ENCODE results near the gene RHBDL1.

Gene RHBDL1

GRCh38 chr16:648071-648780 lies 27.2 kb upstream of the RHBDL1 start:
- TF ChIP-seq SIN3A (IDR thresholded peaks at IDR 0.05; ENCODE audit: borderline replicate concordance, insufficient read depth, low read length) (no peak), FOXP2 (optimal IDR thresholded peaks at IDR 0.05; ENCODE audit: borderline replicate concordance, extremely low read depth, extremely low read length, insufficient read depth) (no peak), REST (IDR thresholded peaks at IDR 0.05; ENCODE audit: insufficient read depth in 1 of 2, low read depth in 2 of 2, low read length in 2 of 2) (no peak), POLR2AphosphoS5 (IDR thresholded peaks at IDR 0.05; ENCODE audit: low read depth, low read length) (no peak), TAF1 (IDR thresholded peaks at IDR 0.05; ENCODE audit: borderline replicate concordance, insufficient read depth, low read length) (no peak)

GRCh38 chr16:648781-649589 lies 26.5 kb upstream of the RHBDL1 start, which contains the start of gene WDR90:
TSS of gene WDR90 (plus strand) at chr16:649365. CDS start at chr16:649417, 52 bp downstream.
- TF ChIP-seq SIN3A (IDR thresholded peaks at IDR 0.05; ENCODE audit: borderline replicate concordance, insufficient read depth, low read length) (no peak), FOXP2 (optimal IDR thresholded peaks at IDR 0.05; ENCODE audit: borderline replicate concordance, extremely low read depth, extremely low read length, insufficient read depth) (no peak), TAF1 (IDR thresholded peaks at IDR 0.05; ENCODE audit: borderline replicate concordance, insufficient read depth, low read length) (no peak), REST (IDR thresholded peaks at IDR 0.05; ENCODE audit: insufficient read depth in 1 of 2, low read depth in 2 of 2, low read length in 2 of 2) (no peak), POLR2AphosphoS5 (IDR thresholded peaks at IDR 0.05; ENCODE audit: low read depth, low read length) (no peak)

GRCh38 chr16:649631-650030 lies 25.8 kb upstream of the RHBDL1 start:
- no peak for TF ChIP-seq REST (IDR thresholded peaks at IDR 0.05; ENCODE audit: insufficient read depth in 1 of 2, low read depth in 2 of 2, low read length in 2 of 2)

GRCh38 chr16:651844-652243 lies 23.6 kb upstream of the RHBDL1 start:
- no peak for TF ChIP-seq FOXP2 (optimal IDR thresholded peaks at IDR 0.05; ENCODE audit: borderline replicate concordance, extremely low read depth, extremely low read length, insufficient read depth)
- no peak for TF ChIP-seq POLR2AphosphoS5 (IDR thresholded peaks at IDR 0.05; ENCODE audit: low read depth, low read length)
- TF ChIP-seq REST (IDR thresholded peaks at IDR 0.05; ENCODE audit: insufficient read depth in 1 of 2, low read depth in 2 of 2, low read length in 2 of 2) = no peak
- TF ChIP-seq TAF1 (IDR thresholded peaks at IDR 0.05; ENCODE audit: borderline replicate concordance, insufficient read depth, low read length) = no peak

All from PFSK-1 (cell line).